Suprapubic skin (tissue), 4 donors: ENCODE data around the gene GLRB.

Experiments used
- EP300 ChIP-seq: sonication (generic); formaldehyde crosslinking; IDR thresholded peaks from one replicate; pipeline ENCODE4 v1.6.1; 2017; ENCODE audit warnings: antibody characterized with exemption
- POLR2A ChIP-seq, 2 donors: fragments of 450-650 bp; IDR thresholded peaks; one replicate each; pipeline ENCODE4 v1.6.1; 2017; ENCODE audit warnings: antibody characterized with exemption in 2 of 2, mild to moderate bottlenecking in 2 of 2, moderate library complexity in 2 of 2
- POLR2AphosphoS5 ChIP-seq, 3 donors: sonication (generic); formaldehyde crosslinking; IDR thresholded peaks; one replicate each; pipeline ENCODE4 v1.6.1; 2017; ENCODE audit warnings: antibody characterized with exemption in 3 of 3

DNA sequence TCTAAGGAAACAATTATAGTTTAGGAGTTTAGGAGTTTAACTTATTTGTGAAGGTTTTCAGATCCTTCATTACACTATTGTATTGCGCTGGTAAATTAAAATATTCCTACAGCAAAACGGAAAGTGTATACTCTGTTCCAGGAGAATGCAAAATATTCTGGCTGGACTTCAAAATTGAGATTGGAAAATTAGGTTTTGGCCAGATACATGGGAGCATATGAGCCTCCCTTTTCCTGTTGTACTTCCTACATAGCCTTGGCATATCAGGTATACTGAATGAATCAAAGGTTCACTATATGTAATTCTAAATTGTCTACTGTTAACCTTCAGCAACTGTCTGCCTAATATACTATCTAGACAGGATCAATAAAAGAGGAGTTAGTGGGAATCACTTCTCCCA, 119.4 kb downstream of the GLRB start:
- no peak for TF ChIP-seq POLR2A (IDR thresholded peaks at IDR 0.05)
- TF ChIP-seq POLR2AphosphoS5 (IDR thresholded peaks at IDR 0.05) = no peak
- TF ChIP-seq EP300 = no peak
